H9 (cell line): Measurements from ENCODE around the gene HPD. TPM values are rescaled to one million over a fixed set of nuclear protein-coding genes. Genes with fewer than 3 reads are reported as not detected.
A peak's percentile ranks its signal among the peaks of the same experiment; 100 is the strongest.

ENCODE experiments used
- DNase-seq: peaks from one replicate; pipeline ENCODE4 v3.0.0-alpha.2; 2017
- H2AFZ ChIP-seq: one replicate; pipeline ENCODE4 v1.6.1; 2013; ENCODE audit warnings: mild to moderate bottlenecking, low read length, control low read depth, moderate library complexity
- H2AK5ac ChIP-seq: 2 replicates; pipeline ENCODE4 v1.6.1; 2013; ENCODE audit warnings: low read length, control low read depth, mixed read lengths; ENCODE audit not compliant: insufficient read length
- H2BK120ac ChIP-seq: one replicate; pipeline ENCODE4 v1.6.1; 2013; ENCODE audit warnings: low read depth, mild to moderate bottlenecking, low read length, control low read depth, inconsistent platforms; ENCODE audit not compliant: poor library complexity, severe bottlenecking
- H2BK12ac ChIP-seq: 2 replicates; pipeline ENCODE4 v1.6.1; 2013; ENCODE audit warnings: low read length, control low read depth, mixed read lengths, low read depth; ENCODE audit not compliant: insufficient read length
- H2BK15ac ChIP-seq: 2 replicates; pipeline ENCODE4 v1.6.1; 2013; ENCODE audit warnings: low read depth, low read length, control low read depth
- H2BK20ac ChIP-seq: one replicate; pipeline ENCODE4 v1.6.1; 2013; ENCODE audit warnings: low read depth, mild to moderate bottlenecking, low read length, control low read depth, inconsistent platforms; ENCODE audit not compliant: poor library complexity, severe bottlenecking
- H2BK5ac ChIP-seq: 2 replicates; pipeline ENCODE4 v1.6.1; 2013; ENCODE audit warnings: low read length, control low read depth, mixed read lengths; ENCODE audit not compliant: insufficient read length
- H3K14ac ChIP-seq: 2 replicates; pipeline ENCODE4 v1.6.1; 2013; ENCODE audit warnings: low read length, control low read depth; ENCODE audit not compliant: insufficient read depth
- H3K18ac ChIP-seq: 2 replicates; pipeline ENCODE4 v1.6.1; 2013; ENCODE audit warnings: low read depth, mild to moderate bottlenecking, mixed read lengths, low read length, control low read depth; ENCODE audit not compliant: insufficient read length
- H3K23ac ChIP-seq: 2 replicates; pipeline ENCODE4 v1.6.1; 2013; ENCODE audit warnings: low read length, control low read depth, mixed read lengths, low read depth; ENCODE audit not compliant: insufficient read length
- H3K23me2 ChIP-seq: 2 replicates; pipeline ENCODE4 v1.6.1; 2013; ENCODE audit warnings: low read depth, mild to moderate bottlenecking, mixed read lengths, low read length, control low read depth; ENCODE audit not compliant: insufficient read length, poor library complexity, severe bottlenecking
- H3K27ac ChIP-seq: 2 replicates; pipeline ENCODE4 v1.5.1; 2013; ENCODE audit warnings: low read length, control low read depth, mixed read lengths, low read depth; ENCODE audit not compliant: insufficient read length
- H3K27me3 ChIP-seq: 2 replicates; pipeline ENCODE4 v1.6.1; 2013; ENCODE audit warnings: low read length, control low read depth, inconsistent platforms; ENCODE audit not compliant: insufficient read depth
- H3K4ac ChIP-seq: 2 replicates; pipeline ENCODE4 v1.6.1; 2013; ENCODE audit warnings: low read depth, mild to moderate bottlenecking, control low read depth, inconsistent platforms, low read length, moderate library complexity
- H3K4me1 ChIP-seq: 2 replicates; pipeline ENCODE4 v1.6.1; 2013; ENCODE audit warnings: low read length, control low read depth, inconsistent platforms; ENCODE audit not compliant: insufficient read depth
- H3K4me2 ChIP-seq: 2 replicates; pipeline ENCODE4 v1.6.1; 2013; ENCODE audit warnings: low read length, control low read depth, mixed read lengths; ENCODE audit not compliant: insufficient read length, insufficient read depth
- H3K56ac ChIP-seq: 2 replicates; pipeline ENCODE4 v1.6.1; 2013; ENCODE audit warnings: low read depth, mild to moderate bottlenecking, mixed read lengths, low read length, control low read depth; ENCODE audit not compliant: insufficient read length
- H3K79me1 ChIP-seq: 2 replicates; pipeline ENCODE4 v1.6.1; 2013; ENCODE audit warnings: low read depth, mild to moderate bottlenecking, moderate library complexity, low read length, control low read depth, inconsistent platforms; ENCODE audit not compliant: insufficient read depth, poor library complexity, severe bottlenecking
- H3K79me2 ChIP-seq: 2 replicates; pipeline ENCODE4 v1.6.1; 2013; ENCODE audit warnings: low read length, control low read depth, inconsistent platforms; ENCODE audit not compliant: insufficient read depth
- H3K9ac ChIP-seq: 2 replicates; pipeline ENCODE4 v1.6.1; 2013; ENCODE audit warnings: low read length, control low read depth, mixed read lengths; ENCODE audit not compliant: insufficient read length; ENCODE audit errors: extremely low read depth
- H3K9me3 ChIP-seq: one replicate; pipeline ENCODE4 v1.6.1; 2013; ENCODE audit warnings: low read depth, low read length, inconsistent platforms; ENCODE audit not compliant: control insufficient read depth
- H3T11ph ChIP-seq: one replicate; pipeline ENCODE4 v1.6.1; 2013; ENCODE audit warnings: mild to moderate bottlenecking, low read length, control low read depth, inconsistent platforms
- H4K20me1 ChIP-seq: one replicate; pipeline ENCODE4 v1.6.1; 2013; ENCODE audit not compliant: control insufficient read depth, insufficient read length, insufficient read depth
- H4K5ac ChIP-seq: 2 replicates; pipeline ENCODE4 v1.6.1; 2013; ENCODE audit warnings: low read depth, mild to moderate bottlenecking, mixed read lengths, low read length, control low read depth; ENCODE audit not compliant: insufficient read length
- H4K8ac ChIP-seq: replicated peaks from 2 replicates; pipeline ENCODE4 v1.6.1; 2013; ENCODE audit warnings: low read length, control low read depth, mixed read lengths, low read depth; ENCODE audit not compliant: insufficient read length
- H4K91ac ChIP-seq: 2 replicates; pipeline ENCODE4 v1.6.1; 2013; ENCODE audit warnings: low read depth, mild to moderate bottlenecking, moderate library complexity, mixed read lengths, low read length, control low read depth; ENCODE audit not compliant: insufficient read length
- H3K27ac Mint-ChIP-seq, 3 experiments: 2 replicates in 2 of 3; 3 replicates in 1 of 3; pipeline ENCODE4 v1.8.0; 2020 to 2021; ENCODE audit warnings: mixed read lengths in 3 of 3, mild to moderate bottlenecking in 1 of 3, moderate library complexity in 1 of 3
- H3K27me3 Mint-ChIP-seq: 2 replicates; pipeline ENCODE4 v1.8.0; 2021; ENCODE audit warnings: low read depth, mild to moderate bottlenecking, moderate library complexity, mixed read lengths
- H3K36me3 Mint-ChIP-seq, 3 experiments: 2 replicates in 2 of 3; 3 replicates in 1 of 3; pipeline ENCODE4 v1.8.0; 2020 to 2021; ENCODE audit warnings: low read depth in 3 of 3, mixed read lengths in 3 of 3; ENCODE audit not compliant: insufficient read depth in 1 of 3
- H3K4me1 Mint-ChIP-seq, 2 experiments: 2 replicates each; pipeline ENCODE4 v1.8.0; 2020; ENCODE audit warnings: mixed read lengths in 2 of 2
- H3K4me3 Mint-ChIP-seq, 2 experiments: 2 replicates in 1 of 2; 3 replicates in 1 of 2; pipeline ENCODE4 v1.8.0; 2020 to 2021; ENCODE audit warnings: mild to moderate bottlenecking in 2 of 2, mixed read lengths in 2 of 2, moderate library complexity in 1 of 2
- H3K9me3 Mint-ChIP-seq, 2 experiments: 2 replicates in 1 of 2; 3 replicates in 1 of 2; pipeline ENCODE4 v1.8.0; 2020; ENCODE audit warnings: mild to moderate bottlenecking in 2 of 2, mixed read lengths in 2 of 2, moderate library complexity in 1 of 2
- WGBS: extraction: QIAGEN DNeasy Blood & Tissue Kit; methylation state at CpG from one replicate; pipeline ENCODE4 v1.1.7; 2013; ENCODE audit warnings: missing lambda C conversion rate, low lambda C conversion rate, mixed read lengths; ENCODE audit not compliant: insufficient read length; ENCODE audit errors: extremely low coverage; 5-methylcytosine and 5-hydroxymethylcytosine counted together
- total RNA-seq: library from RNA; stranded (reverse); gene quantifications from 2 replicates; pipeline ENCODE4 v1.2.1, GENCODE V29; 2021
- TF ChIP-seq, protein P1 (sequence below): fragments of 200-600 bp; sonication (generic); conservative IDR thresholded peaks from 3 replicates; pipeline ENCODE4 v1.8.0; 2021; ENCODE audit warnings: antibody characterized with exemption, mild to moderate bottlenecking

Gene HPD
- total RNA-seq, 1 experiment from 2014 or later, result not detected

GRCh38 chr12:121811434-121812319 is 47.0 kb downstream of the HPD start:
- no peak overlapping the region for H2AFZ ChIP-seq
- no CpG with 5 or more reads among the region's 46 CpGs for WGBS
- H2BK120ac ChIP-seq, result no peak overlapping the region
- Mint-ChIP-seq H3K27ac (peak overlapping the region; percentile 85 to 92 (median 87); a peak in 5 of 7 replicates), H3K9me3 (no peaks in the 10 kb centered on the region; a peak in 1 of 5 replicates), H3K4me1 (peaks cover 21 to 35% of the 10 kb centered on the region in 2 experiments), H3K27me3 (no peaks in the 10 kb centered on the region), H3K4me3 (peak overlapping the region; percentile 79 to 86), H3K36me3 (peaks cover 18 to 62% (median 51%) of the 10 kb centered on the region in 3 experiments)
- H4K20me1 ChIP-seq, result no peaks in the 10 kb centered on the region
- no peak overlapping the region for H3T11ph ChIP-seq
- no peak overlapping the region for H4K91ac ChIP-seq
- H3K23ac ChIP-seq, result no peak overlapping the region
- H3K18ac ChIP-seq, result no peak overlapping the region
- peaks cover 3% of the 10 kb centered on the region; the same call in 1 of the 2 replicates for H3K79me2 ChIP-seq
- no peak overlapping the region for H4K8ac ChIP-seq
- H2BK20ac ChIP-seq, result no peak overlapping the region
- no peak overlapping the region for H3K14ac ChIP-seq
- H2BK15ac ChIP-seq, result no peak overlapping the region
- TF ChIP-seq, protein P1, sequence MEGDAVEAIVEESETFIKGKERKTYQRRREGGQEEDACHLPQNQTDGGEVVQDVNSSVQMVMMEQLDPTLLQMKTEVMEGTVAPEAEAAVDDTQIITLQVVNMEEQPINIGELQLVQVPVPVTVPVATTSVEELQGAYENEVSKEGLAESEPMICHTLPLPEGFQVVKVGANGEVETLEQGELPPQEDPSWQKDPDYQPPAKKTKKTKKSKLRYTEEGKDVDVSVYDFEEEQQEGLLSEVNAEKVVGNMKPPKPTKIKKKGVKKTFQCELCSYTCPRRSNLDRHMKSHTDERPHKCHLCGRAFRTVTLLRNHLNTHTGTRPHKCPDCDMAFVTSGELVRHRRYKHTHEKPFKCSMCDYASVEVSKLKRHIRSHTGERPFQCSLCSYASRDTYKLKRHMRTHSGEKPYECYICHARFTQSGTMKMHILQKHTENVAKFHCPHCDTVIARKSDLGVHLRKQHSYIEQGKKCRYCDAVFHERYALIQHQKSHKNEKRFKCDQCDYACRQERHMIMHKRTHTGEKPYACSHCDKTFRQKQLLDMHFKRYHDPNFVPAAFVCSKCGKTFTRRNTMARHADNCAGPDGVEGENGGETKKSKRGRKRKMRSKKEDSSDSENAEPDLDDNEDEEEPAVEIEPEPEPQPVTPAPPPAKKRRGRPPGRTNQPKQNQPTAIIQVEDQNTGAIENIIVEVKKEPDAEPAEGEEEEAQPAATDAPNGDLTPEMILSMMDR, result peak; percentile 100
- H4K5ac ChIP-seq, result no peak overlapping the region
- peak overlapping the region; percentile 59 for H3K9ac ChIP-seq
- peaks cover 2% of the 10 kb centered on the region for H3K79me1 ChIP-seq
- no peak overlapping the region for H3K4ac ChIP-seq
- H2BK5ac ChIP-seq, result no peak overlapping the region
- H2BK12ac ChIP-seq, result no peak overlapping the region
- DNase-seq, result peak; percentile 80
- H3K56ac ChIP-seq, result no peak overlapping the region
- no peaks in the 10 kb centered on the region for H3K9me3 ChIP-seq
- no peaks in the 10 kb centered on the region for H3K27me3 ChIP-seq
- H3K4me1 ChIP-seq, result no peaks in the 10 kb centered on the region
- peaks cover 5% of the 10 kb centered on the region for H3K23me2 ChIP-seq
- peak overlapping the region; percentile 87 for H3K4me2 ChIP-seq
- H3K27ac ChIP-seq, result no peak overlapping the region
- no peak overlapping the region for H2AK5ac ChIP-seq
